Natural killer cell (primary cell): ENCODE results near the gene EPC1. TPM values are rescaled to one million over a fixed set of nuclear protein-coding genes. Genes with fewer than 3 reads are reported as not detected.

Source experiments
- ATAC-seq, 3 donors: fragments of 150-1000 bp in 2 of 3; fragments of 200-7000 bp in 1 of 3; cut with Tn5 transposase; 1 replicate in 1 of 3; 2 replicates in 2 of 3; pipeline ENCODE4 v1.10.0; 2021; ENCODE audit warnings: mild to moderate bottlenecking in 2 of 3, moderate library complexity in 2 of 3
- DNase-seq, 2 donors: peaks; one replicate each; pipeline versions ENCODE4 v3.0.0 to v3.0.0-alpha.2; 2013 to 2021; ENCODE audit warnings: mixed read lengths in 1 of 2
- H3K27ac ChIP-seq: one replicate; pipeline ENCODE4 v1.5.1; 2013; ENCODE audit warnings: mild to moderate bottlenecking, low read length
- H3K27me3 ChIP-seq: one replicate; pipeline ENCODE4 v1.6.1; 2013; ENCODE audit warnings: low read length; ENCODE audit not compliant: control insufficient read depth, insufficient read depth
- H3K36me3 ChIP-seq: one replicate; pipeline ENCODE4 v1.6.1; 2013; ENCODE audit warnings: low read length; ENCODE audit not compliant: control insufficient read depth, insufficient read depth
- H3K4me1 ChIP-seq: one replicate; pipeline ENCODE4 v1.6.1; 2013; ENCODE audit warnings: low read length; ENCODE audit not compliant: control insufficient read depth, insufficient read depth
- H3K4me3 ChIP-seq: one replicate; pipeline ENCODE4 v1.5.1; 2013; ENCODE audit warnings: low read length
- H3K9me3 ChIP-seq: one replicate; pipeline ENCODE4 v1.6.1; 2013; ENCODE audit warnings: low read length; ENCODE audit not compliant: control insufficient read depth, insufficient read depth
- H3K27ac Mint-ChIP-seq, 2 donors: one replicate each; pipeline ENCODE4 v1.8.0; 2022; ENCODE audit warnings: mild to moderate bottlenecking in 2 of 2, mixed read lengths in 2 of 2, moderate library complexity in 1 of 2
- H3K27me3 Mint-ChIP-seq, 2 donors: one replicate each; pipeline ENCODE4 v1.8.0; 2022; ENCODE audit warnings: low read depth in 2 of 2, mixed read lengths in 2 of 2
- H3K36me3 Mint-ChIP-seq: one replicate; pipeline ENCODE4 v1.8.0; 2022; ENCODE audit warnings: mixed read lengths
- H3K4me1 Mint-ChIP-seq, 2 donors: one replicate each; pipeline ENCODE4 v1.8.0; 2022; ENCODE audit warnings: mixed read lengths in 2 of 2
- H3K4me3 Mint-ChIP-seq: one replicate; pipeline ENCODE4 v1.8.0; 2022; ENCODE audit warnings: mild to moderate bottlenecking, moderate library complexity, mixed read lengths
- H3K9me3 Mint-ChIP-seq, 2 donors: one replicate each; pipeline ENCODE4 v1.8.0; 2022; ENCODE audit warnings: mixed read lengths in 2 of 2
- WGBS: methylation state at CpG from one replicate; pipeline ENCODE4 v1.1.7; 2013; ENCODE audit warnings: missing lambda C conversion rate; ENCODE audit not compliant: insufficient coverage; 5-methylcytosine and 5-hydroxymethylcytosine counted together
- intact Hi-C: fragments of 100-400 bp; cut with micrococcal nuclease; formaldehyde crosslinking; loops from one replicate; pipeline ENCODE4 v1.14.2; 2022
- total RNA-seq, 4 donors: library from RNA; stranded (reverse); fragments of 120-200 nt in 1 of 4; gene quantifications; one replicate each; pipeline versions ENCODE4 v1.2.3 to v1.2.4, GENCODE V29; 2013 to 2022
- TF ChIP-seq, protein P1 (sequence below): fragments of 200-600 bp; IDR thresholded peaks from one replicate; pipeline ENCODE4 v1.8.0; 2022; ENCODE audit warnings: antibody characterized with exemption

The EPC1 gene
- total RNA-seq, 3 donors from 2014 or later (not counting 1 experiment from before 2014, with no cell fraction given) = 155 to 178 (median 161) TPM

GRCh38 chr10:32388258-32389027 lies 41.5 kb upstream of the EPC1 start:
- Histone ChIP-seq H3K27ac (no peak overlapping the region), H3K27me3 (no peaks in the 10 kb centered on the region), H3K36me3 (no peaks in the 10 kb centered on the region), H3K4me1 (no peaks in the 10 kb centered on the region), H3K4me3 (no peak overlapping the region), H3K9me3 (no peaks in the 10 kb centered on the region)
- no peak overlapping the region for H3K4me3 Mint-ChIP-seq
- H3K9me3 Mint-ChIP-seq = no peaks in the 10 kb centered on the region
- no peaks in the 10 kb centered on the region for H3K27me3 Mint-ChIP-seq
- no peaks in the 10 kb centered on the region for H3K36me3 Mint-ChIP-seq
- DNase-seq (no peak), ATAC-seq (no peak)
- WGBS = 83% methylated on average over 2 of the region's 6 CpGs
- peaks cover 8 to 9% of the 10 kb centered on the region in 2 donors for H3K4me1 Mint-ChIP-seq
- TF ChIP-seq, protein P1, sequence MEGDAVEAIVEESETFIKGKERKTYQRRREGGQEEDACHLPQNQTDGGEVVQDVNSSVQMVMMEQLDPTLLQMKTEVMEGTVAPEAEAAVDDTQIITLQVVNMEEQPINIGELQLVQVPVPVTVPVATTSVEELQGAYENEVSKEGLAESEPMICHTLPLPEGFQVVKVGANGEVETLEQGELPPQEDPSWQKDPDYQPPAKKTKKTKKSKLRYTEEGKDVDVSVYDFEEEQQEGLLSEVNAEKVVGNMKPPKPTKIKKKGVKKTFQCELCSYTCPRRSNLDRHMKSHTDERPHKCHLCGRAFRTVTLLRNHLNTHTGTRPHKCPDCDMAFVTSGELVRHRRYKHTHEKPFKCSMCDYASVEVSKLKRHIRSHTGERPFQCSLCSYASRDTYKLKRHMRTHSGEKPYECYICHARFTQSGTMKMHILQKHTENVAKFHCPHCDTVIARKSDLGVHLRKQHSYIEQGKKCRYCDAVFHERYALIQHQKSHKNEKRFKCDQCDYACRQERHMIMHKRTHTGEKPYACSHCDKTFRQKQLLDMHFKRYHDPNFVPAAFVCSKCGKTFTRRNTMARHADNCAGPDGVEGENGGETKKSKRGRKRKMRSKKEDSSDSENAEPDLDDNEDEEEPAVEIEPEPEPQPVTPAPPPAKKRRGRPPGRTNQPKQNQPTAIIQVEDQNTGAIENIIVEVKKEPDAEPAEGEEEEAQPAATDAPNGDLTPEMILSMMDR = no peak
- intact Hi-C loops = no loop called here
- no peak overlapping the region for H3K27ac Mint-ChIP-seq

DNA sequence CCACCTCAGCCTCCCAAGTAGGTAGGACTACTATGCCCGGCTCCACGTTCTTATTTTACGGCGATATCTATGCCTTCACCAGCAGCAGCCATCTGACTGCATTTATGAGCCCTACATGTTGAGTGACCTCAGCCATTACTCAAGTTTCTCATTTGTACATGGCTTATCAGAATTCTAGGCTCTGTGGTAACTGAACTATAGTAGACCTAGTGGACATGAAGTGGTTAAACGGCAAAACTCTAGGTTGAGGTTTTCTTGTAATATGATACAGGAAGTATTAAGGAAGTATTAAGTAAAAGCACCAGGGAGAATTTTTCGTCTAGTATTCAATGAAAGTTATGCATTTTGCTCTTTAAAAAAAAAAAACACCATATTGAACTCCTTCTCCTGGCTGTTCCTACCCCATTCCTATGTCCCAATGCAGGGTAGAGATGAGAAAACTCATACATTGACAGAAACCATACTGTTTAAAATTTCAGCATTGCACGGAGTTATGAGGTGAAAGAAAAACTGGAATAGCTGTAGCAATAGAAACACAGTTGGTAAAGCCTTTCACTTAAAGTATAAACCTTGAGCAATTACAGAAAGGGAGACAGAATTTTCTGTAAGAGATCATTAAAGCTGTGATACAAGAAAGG lies 39.8 kb upstream of the EPC1 start:
- TF ChIP-seq, protein P1 = no peak
- Mint-ChIP-seq H3K36me3 (no peaks in the 10 kb centered on the region), H3K4me3 (peak overlapping the region; percentile 14), H3K9me3 (no peaks in the 10 kb centered on the region), H3K4me1 (peaks cover 9 to 10% of the 10 kb centered on the region in 2 donors), H3K27ac (no peak overlapping the region), H3K27me3 (no peaks in the 10 kb centered on the region)
- DNase-seq = no peak
- H3K9me3 ChIP-seq = no peaks in the 10 kb centered on the region
- no peak overlapping the region for H3K27ac ChIP-seq
- no peaks in the 10 kb centered on the region for H3K4me1 ChIP-seq
- WGBS = 76% methylated on average over 5 of the region's 7 CpGs
- H3K36me3 ChIP-seq = no peaks in the 10 kb centered on the region
- H3K27me3 ChIP-seq = no peaks in the 10 kb centered on the region
- intact Hi-C loops = no loop called here
- H3K4me3 ChIP-seq = no peak overlapping the region
- no peak for ATAC-seq

- Histone ChIP-seq H3K4me3 (no peak overlapping the region), H3K27ac (no peak overlapping the region), H3K9me3 (no peaks in the 10 kb centered on the region), H3K4me1 (peaks cover 3% of the 10 kb centered on the region), H3K27me3 (no peaks in the 10 kb centered on the region), H3K36me3 (no peaks in the 10 kb centered on the region)
- Mint-ChIP-seq H3K4me3 (no peak overlapping the region), H3K9me3 (no peaks in the 10 kb centered on the region), H3K4me1 (peaks cover 9 to 12% of the 10 kb centered on the region in 2 donors), H3K36me3 (no peaks in the 10 kb centered on the region), H3K27ac (no peak overlapping the region), H3K27me3 (no peaks in the 10 kb centered on the region)
- WGBS = 94% methylated on average over 4 of the region's 4 CpGs
- ATAC-seq (no peak), DNase-seq (no peak)
- TF ChIP-seq, protein P1 = no peak
- intact Hi-C loops = no loop called here
These were observed 37.2 kb upstream of the EPC1 start for GRCh38 chr10:32384171-32384570.
